GM21576 (cell line): ENCODE data around the gene ATP6V1G3.
"Not testable (repeated sequence)": the region's sequence is repeated elsewhere in the genome, so short reads cannot be mapped to it uniquely, and the experiment has no call there.

Experiments used
- ATAC-seq: cut with Tn5 transposase; IDR thresholded peaks from one replicate; pipeline ENCODE4 v1.9.1; 2021; ENCODE audit warnings: mild to moderate bottlenecking, moderate library complexity; ENCODE audit not compliant: unreplicated experiment

ATP6V1G3 gene

GRCh38 chr1:198498103-198498385, 42.4 kb downstream of the ATP6V1G3 start:
- no peak for ATAC-seq

DNA sequence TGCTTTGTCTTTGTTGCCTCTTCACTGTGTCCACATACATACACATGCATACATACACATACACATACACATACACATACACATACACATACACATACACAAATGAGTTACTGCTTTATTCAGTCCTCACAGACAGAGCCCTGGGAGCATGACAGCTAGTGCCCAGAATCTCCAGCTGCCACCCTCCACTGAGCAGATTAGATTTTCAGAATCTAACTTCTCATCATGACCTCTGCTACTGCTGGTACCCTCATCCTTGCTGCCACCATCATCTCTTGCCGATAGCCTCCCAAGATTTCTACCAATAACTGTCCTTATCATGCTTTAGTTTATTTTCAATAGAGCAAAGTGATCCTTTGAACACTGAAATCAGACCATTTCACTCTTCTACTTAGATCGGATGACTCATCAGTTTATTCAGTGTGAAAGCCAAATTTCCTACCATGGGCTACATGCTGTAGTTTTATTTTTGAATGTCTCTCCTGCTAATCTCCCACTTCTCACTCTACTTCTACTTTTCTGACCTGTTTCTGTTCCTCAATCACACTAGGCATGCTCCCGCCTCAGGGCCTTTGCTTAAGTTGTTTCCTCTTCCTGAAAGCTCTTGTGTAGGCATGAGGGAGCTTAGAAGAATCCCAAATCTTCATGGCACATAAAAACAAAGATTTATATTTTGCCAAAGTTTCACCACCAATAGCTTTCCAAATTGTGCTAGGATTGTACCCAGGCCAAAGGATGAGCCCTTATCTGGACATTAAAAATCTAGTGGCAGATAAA, 43.0 kb downstream of the ATP6V1G3 start:
- no peak for ATAC-seq

DNA sequence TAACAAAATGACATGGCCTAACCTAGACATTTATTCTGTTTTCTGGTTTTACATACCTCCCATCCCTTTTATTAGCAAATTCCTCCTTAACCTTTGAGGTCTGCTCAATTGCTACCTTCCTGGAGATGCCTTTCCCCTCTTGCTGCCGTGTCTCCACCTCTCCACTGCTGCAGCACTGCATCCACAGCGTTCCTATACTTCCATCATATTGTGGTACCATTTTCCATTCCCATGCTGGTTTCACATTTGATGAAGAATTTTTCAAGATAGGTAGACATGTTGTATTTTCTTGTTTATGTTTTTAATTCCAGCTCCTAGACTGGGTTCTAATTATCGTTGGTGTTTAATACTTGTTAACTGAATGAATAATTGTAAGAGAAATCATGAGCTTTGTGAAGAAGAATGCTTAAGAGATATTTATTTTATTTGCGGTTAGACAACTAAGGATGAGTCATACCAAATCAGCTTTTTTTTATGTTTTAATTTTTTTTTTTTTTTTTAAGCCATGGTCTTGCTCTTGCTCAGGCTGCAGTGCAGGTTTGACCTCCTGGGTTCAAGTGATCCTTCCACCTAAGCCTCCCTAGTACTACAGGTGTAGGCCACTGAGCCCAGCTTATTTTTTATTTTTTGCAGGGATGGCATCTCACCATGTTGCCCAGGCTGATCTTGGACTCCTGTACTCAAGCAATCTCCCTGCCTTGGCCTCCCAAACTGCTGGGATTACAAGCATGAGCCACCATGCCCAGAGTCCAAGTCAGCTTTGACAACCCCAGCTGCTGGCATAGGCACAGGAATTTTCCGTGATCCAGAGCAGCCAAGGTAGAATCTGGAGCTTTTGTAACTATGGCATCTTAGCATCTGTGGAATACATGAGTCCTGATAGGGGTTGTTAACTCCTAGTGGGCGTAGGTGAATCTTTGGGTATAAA, 44.0 kb downstream of the ATP6V1G3 start:
- ATAC-seq = no peak

DNA sequence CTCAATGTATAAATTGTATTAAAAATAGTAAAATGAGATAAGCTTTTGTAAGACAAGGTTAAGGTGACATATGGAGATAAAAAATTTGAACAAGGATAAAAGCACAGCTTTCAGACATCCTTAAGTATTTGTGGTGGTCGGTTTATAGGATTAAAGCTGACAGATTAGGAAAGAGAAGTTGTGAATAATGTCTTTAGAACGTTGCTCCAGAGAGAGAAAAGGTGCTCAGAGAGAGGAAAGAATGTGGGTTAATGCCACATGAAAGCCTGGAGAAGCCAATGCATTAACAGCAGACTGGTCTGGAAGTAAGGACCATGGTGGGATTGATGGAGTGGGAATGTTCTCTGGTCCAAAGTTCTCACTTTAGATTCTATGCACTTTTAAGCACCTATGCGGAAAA, 44.8 kb downstream of the ATP6V1G3 start:
- no peak for ATAC-seq

GRCh38 chr1:198494658-198495103, 45.8 kb downstream of the ATP6V1G3 start:
- no peak for ATAC-seq

DNA sequence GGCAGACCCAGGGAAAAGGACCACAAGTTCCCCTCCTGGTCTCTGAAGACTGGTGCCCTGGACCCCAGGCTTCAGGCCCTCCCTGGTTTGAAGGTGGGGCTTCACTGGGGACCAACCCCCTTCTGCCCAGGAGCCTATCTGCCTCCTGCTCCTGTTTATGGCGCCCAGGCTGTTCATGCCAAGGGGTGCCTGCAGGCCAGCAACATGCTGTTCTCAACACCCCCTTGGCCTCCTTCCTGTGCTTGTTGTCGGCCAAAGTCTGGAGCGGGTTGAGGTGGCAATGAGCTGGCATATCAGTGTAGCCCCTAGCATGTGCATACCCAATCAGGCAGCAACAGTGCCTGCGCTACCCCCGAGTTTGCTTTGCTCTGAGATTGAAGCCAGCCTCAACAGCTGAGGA, 46.3 kb downstream of the ATP6V1G3 start:
- no peak for ATAC-seq

DNA sequence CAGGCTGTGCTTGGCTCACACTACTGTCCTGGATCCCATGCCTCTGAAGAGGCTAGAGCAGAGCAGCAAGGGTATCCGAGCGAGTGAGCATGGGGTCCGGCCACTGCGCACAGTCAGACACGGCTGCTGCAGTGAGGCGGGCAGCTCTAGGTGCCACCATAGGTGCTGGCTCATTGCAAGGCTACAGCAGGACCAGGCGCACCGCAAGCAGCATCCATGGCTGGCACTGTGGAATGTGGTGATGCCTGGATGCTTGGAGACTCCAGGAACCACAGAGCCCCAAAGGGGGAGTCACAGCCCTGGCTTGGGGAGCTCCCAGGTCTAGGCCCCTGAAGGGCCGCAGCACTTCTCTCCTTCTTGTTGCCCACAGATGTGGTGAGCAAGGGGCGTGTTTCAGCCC, 47.2 kb downstream of the ATP6V1G3 start:
- no peak for ATAC-seq

DNA sequence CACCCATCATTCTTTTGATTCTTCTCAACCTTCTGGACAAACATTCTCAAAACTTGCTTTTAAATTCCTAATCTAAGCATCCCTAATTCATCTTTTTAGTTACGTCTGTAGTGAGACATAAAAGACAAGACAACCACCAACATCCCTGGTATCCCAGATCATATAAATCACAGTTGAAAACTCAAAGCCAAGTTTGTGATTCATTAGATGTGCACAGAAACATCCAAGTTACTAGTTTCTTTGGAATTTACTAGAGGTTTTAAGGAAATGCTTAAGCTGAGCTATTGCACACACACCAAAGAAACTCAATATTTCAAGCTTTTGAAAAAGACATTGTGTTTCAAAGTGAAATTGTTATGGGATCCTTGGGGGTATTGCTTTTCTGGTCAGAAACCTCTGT, 47.6 kb downstream of the ATP6V1G3 start:
- no peak for ATAC-seq

DNA sequence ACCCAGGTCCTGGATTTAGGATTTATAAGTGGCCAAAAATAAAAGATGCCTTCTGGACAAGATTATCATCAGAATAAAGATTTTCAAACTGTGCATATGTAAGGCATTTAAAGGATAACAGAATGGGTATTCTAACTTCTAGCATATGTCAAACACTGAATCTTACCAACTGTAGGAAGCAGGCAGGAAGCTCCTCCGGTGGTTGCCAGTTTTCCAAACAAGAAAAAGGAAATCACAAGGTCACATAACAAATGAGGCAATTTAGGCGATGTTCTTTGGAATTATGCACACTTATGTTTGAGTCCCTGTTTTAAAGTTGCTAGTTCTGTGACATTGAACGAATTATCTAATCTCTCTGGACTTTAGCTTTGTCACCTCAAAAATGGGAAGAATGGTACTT, 48.9 kb downstream of the ATP6V1G3 start:
- ATAC-seq = no peak

DNA sequence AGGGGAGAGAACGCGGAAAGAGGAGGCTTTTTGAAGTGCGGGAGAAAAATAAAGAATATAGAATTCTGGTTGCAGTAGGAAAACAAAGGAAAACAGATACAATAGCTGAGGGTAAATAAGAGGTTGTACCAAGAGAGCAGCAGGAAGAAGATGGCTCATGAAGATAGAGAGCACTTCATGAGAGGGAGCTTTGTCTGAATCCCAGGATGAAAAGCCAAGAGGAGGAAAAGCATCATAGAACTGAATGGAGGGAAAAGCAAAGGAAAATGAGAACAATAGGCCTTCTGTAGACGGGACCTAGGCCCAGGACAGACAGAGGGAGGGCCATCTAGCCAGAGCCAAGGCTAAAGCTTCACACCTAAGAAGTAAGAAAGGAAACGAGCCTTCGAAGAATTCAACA, 49.5 kb downstream of the ATP6V1G3 start:
- ATAC-seq = no peak

- ATAC-seq = no peak
These were observed 50.3 kb downstream of the ATP6V1G3 start for GRCh38 chr1:198490224-198490623.

DNA sequence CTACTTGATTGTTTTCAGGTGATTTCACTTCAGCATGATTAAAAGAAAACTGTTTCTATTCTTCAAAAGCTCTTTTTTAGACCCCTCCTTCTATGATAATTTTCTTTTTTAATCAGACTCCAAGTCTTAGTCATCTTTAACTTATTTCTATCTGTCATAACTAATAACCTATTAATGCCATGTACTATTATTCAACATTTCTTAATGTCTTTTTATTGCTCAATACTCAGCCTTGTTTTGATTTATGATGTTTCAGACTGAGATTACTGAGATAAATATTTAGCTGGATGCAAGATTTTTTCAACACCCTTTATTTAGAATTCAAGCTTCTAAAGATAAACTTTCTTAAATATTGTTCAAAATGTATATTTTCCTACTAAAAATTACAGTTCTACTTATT, 53.6 kb downstream of the ATP6V1G3 start:
- ATAC-seq = no peak

DNA sequence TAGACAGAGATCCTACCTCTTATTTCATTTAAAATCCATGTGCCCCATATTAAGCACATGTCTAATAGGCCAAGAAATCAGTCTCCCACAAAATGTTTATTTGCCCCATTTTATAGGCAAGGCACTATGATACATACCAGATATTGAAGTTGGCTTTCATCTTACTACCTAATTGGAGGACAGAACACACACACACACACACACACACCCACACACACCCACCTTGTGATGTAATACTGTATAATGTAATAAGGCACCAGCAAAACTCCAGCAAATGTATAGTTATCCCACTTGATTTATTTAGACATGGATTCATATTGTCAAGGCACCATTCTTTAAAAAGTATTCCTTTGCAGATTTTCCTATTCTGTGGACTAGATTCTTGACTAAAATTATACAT, 56.8 kb downstream of the ATP6V1G3 start:
- no peak for ATAC-seq

DNA sequence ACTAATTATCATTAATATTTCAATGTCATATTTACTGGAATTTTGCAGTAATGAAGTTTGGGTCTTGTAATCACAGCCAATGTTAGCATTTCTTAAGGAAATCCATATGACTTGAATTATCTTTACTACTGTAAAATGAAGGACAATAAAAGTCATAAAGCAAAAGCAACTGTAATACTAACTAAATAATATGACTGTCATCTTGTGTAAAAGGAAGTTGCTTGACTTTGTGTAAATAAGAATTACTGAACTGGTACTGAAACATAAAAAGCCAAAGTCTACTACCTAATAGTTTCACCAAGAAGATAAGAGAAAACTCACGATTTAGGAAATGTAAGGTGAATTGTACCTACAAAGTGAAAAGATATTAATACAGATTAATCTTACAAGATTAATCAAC, 57.5 kb downstream of the ATP6V1G3 start:
- no peak for ATAC-seq

DNA sequence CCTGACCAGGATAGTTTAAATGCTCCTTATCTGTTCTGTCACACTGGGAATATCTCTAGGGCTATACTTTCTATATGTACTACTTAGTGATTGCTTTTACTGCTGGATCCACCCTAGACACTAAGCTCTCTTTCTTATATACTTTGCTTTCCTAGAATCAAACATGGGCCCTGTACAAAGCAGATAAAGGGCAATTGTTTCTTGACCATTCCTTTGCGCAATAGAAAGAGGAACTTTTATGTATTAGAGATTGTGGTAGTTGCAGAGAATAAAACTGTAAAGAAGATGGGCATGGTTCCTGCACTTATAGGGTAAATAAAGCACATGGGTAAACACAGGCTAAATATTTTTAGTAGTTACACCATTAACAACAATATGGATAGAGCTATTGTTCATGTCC, 58.8 kb downstream of the ATP6V1G3 start:
- ATAC-seq = no peak

GRCh38 chr1:198480876-198481275, 59.6 kb downstream of the ATP6V1G3 start:
- no peak for ATAC-seq

DNA sequence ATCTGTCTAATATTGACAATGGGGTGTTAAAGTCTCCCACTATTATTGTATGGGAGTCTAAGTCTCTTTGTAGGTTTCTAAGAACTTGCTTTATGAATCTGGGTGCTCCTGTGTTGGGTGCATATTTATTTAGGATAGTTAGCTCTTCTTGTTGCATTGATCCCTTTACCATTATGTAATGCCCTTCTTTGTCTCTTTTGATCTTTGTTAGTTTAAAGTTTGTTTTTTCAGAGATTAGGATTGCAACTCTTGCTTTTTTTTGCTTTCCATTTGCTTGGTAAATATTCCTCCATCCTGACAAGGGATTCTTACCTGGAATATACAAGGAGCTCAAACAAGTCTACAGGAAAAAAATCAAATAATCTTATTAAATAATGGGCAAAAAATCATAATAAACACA, 63.1 kb downstream of the ATP6V1G3 start:
- not testable (repeated sequence) for ATAC-seq
